ENCODE results near the gene LIPG.
"Not testable (repeated sequence)": the region's sequence is repeated elsewhere in the genome, so short reads cannot be mapped to it uniquely, and the experiment has no call there.

The LIPG gene

GRCh38 chr18:49520661-49521145, 41.2 kb upstream of the LIPG start:
- no peak for TF ChIP-seq CTCF (conservative IDR thresholded peaks at IDR 0.05; ENCODE audit: low read depth)
- POLR2A ChIA-PET (ENCODE audit: low non-redundant PET): no interaction called here
- no peak overlapping the region for H3K27ac ChIP-seq
- DNase-seq (ENCODE audit: low spot score): no peak
- CTCF ChIA-PET: interaction anchor here (0.6 kb wide), 1 partner anchor 500 kb away, joined by 3 read pairs; no protein-coding TSS in a partner anchor

GRCh38 chr18:49521216-49521835, 40.5 kb upstream of the LIPG start:
- ChIA-PET CTCF (interaction anchor here (0.6 kb wide), 1 partner anchor 500 kb away, joined by 3 read pairs; no protein-coding TSS in a partner anchor), POLR2A (ENCODE audit: low non-redundant PET) (no interaction called here)
- no peak for DNase-seq (ENCODE audit: low spot score)
- no peak overlapping the region for H3K27ac ChIP-seq
- no peak for TF ChIP-seq CTCF (conservative IDR thresholded peaks at IDR 0.05; ENCODE audit: low read depth)

- CTCF ChIA-PET; H3K27ac ChIP-seq; POLR2A ChIA-PET (ENCODE audit: low non-redundant PET); DNase-seq (ENCODE audit: low spot score): not testable (repeated sequence)
Observed at GRCh38 chr18:49523580-49524093, 38.2 kb upstream of the LIPG start.

DNA sequence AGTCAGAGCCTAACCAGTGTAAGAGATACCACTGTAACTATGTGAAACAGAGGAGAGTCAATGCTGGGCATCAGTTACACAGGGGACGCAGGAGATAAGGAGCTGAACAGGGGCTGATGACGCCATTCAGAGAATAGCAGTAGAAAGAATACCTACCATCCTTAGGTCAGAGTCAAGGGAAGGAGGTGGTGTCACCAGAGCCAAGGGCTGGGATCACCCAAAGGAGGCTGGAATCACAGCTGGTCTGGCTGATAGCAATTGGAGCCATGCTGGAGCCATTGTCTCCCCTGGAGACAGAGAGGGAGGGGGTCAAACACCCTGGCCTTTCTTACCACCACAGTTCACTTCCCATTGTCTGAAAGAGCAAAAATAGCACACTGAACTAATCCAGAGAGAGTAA, 37.5 kb upstream of the LIPG start:
- no peak for TF ChIP-seq CTCF (conservative IDR thresholded peaks at IDR 0.05; ENCODE audit: low read depth)
- no peak for DNase-seq (ENCODE audit: low spot score)
- POLR2A ChIA-PET (ENCODE audit: low non-redundant PET): no interaction called here
- CTCF ChIA-PET: no interaction called here
- no peak overlapping the region for H3K27ac ChIP-seq

- no peak for TF ChIP-seq CTCF (conservative IDR thresholded peaks at IDR 0.05; ENCODE audit: low read depth)
- DNase-seq (ENCODE audit: low spot score): no peak
- H3K27ac ChIP-seq: no peak overlapping the region
- POLR2A ChIA-PET (ENCODE audit: low non-redundant PET): no interaction called here
- CTCF ChIA-PET: interaction anchor here (0.7 kb wide), 1 partner anchor 623 kb away, joined by 3 read pairs; no protein-coding TSS in a partner anchor
Observed at GRCh38 chr18:49524951-49525350, 36.9 kb upstream of the LIPG start.

- TF ChIP-seq CTCF (conservative IDR thresholded peaks at IDR 0.05; ENCODE audit: low read depth): no peak
- no peak for DNase-seq (ENCODE audit: low spot score)
- no peak overlapping the region for H3K27ac ChIP-seq
- ChIA-PET POLR2A (ENCODE audit: low non-redundant PET) (no interaction called here), CTCF (no interaction called here)
Observed at GRCh38 chr18:49525981-49526380, 35.9 kb upstream of the LIPG start.

GRCh38 chr18:49527631-49528327, 34.1 kb upstream of the LIPG start:
- no peak for TF ChIP-seq CTCF (conservative IDR thresholded peaks at IDR 0.05; ENCODE audit: low read depth)
- no peak for DNase-seq (ENCODE audit: low spot score)
- CTCF ChIA-PET: no interaction called here
- POLR2A ChIA-PET (ENCODE audit: low non-redundant PET): no interaction called here
- H3K27ac ChIP-seq: no peak overlapping the region
